GM20431 (cell line): ENCODE results near the gene AP3B1.

Experiments used
- in situ Hi-C: fragments of 300-500 bp; cut with MseI, MboI; formaldehyde crosslinking; loops from one replicate; pipeline ENCODE4 v1.15.0; 2020; ENCODE audit warnings: low sequenced_read_pairs; ENCODE audit not compliant: unreplicated experiment

The AP3B1 gene, protein sequence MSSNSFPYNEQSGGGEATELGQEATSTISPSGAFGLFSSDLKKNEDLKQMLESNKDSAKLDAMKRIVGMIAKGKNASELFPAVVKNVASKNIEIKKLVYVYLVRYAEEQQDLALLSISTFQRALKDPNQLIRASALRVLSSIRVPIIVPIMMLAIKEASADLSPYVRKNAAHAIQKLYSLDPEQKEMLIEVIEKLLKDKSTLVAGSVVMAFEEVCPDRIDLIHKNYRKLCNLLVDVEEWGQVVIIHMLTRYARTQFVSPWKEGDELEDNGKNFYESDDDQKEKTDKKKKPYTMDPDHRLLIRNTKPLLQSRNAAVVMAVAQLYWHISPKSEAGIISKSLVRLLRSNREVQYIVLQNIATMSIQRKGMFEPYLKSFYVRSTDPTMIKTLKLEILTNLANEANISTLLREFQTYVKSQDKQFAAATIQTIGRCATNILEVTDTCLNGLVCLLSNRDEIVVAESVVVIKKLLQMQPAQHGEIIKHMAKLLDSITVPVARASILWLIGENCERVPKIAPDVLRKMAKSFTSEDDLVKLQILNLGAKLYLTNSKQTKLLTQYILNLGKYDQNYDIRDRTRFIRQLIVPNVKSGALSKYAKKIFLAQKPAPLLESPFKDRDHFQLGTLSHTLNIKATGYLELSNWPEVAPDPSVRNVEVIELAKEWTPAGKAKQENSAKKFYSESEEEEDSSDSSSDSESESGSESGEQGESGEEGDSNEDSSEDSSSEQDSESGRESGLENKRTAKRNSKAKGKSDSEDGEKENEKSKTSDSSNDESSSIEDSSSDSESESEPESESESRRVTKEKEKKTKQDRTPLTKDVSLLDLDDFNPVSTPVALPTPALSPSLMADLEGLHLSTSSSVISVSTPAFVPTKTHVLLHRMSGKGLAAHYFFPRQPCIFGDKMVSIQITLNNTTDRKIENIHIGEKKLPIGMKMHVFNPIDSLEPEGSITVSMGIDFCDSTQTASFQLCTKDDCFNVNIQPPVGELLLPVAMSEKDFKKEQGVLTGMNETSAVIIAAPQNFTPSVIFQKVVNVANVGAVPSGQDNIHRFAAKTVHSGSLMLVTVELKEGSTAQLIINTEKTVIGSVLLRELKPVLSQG

DNA sequence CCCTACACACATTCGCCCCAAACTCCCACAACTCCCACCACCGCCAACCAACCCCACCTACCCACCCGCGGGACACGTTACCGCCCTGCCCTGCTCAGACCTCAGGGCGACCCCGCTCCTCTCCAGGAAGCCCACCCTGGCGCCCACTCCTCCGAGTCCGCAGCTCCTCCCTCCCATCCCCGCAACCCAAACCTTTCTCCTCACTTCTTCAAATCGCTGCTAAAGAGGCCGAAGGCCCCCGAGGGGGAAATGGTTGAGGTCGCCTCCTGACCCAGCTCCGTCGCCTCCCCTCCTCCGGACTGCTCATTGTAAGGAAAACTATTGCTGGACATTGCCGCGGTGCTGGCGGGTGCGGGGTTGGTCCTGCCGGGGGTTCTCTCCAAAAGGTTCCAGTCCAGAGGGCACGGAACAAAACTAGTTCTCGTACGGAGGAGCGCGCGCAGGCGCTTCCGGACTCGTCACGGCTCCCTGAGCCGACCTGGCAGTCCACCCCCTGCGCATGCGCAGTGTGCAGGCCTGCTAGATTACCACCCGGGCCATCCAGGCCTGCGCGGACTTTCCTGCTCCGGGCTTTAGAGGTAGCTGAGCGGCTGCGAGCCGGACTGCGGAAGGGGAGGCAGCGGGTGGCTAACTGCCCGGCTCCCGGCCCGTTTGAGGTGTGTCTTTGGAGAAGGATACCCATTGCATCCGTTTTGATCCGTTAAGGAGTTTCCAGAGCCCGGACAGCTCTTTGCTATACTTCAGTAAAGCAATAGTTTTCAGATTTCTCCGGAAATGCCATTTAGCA lies at the start of gene AP3B1:
Gene AP3B1, minus strand, starts transcription at position 451 of the 787 bp plus-strand sequence. Its CDS starts 119 bp downstream, at position 332.
- in situ Hi-C loops, result no loop called here

DNA sequence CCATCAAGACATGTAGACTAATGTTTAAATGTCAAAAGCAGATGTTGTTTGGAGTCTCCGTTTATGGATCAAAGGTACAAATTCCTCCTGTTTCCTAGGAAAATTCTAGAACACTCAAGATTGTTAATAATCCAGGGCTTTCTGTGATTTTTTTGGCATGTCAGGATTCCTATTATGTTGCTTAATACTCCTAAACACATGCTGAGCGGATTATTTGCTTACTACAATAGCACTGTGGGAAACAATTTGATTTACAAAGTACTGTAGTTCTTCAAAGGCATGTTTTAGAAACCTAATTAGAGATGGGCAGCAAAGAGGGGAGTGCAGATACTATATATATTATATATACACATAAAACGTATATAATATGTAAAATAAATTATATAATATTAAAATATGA lies 46.9 kb upstream of the AP3B1 start:
- in situ Hi-C loops, result no loop called here

DNA sequence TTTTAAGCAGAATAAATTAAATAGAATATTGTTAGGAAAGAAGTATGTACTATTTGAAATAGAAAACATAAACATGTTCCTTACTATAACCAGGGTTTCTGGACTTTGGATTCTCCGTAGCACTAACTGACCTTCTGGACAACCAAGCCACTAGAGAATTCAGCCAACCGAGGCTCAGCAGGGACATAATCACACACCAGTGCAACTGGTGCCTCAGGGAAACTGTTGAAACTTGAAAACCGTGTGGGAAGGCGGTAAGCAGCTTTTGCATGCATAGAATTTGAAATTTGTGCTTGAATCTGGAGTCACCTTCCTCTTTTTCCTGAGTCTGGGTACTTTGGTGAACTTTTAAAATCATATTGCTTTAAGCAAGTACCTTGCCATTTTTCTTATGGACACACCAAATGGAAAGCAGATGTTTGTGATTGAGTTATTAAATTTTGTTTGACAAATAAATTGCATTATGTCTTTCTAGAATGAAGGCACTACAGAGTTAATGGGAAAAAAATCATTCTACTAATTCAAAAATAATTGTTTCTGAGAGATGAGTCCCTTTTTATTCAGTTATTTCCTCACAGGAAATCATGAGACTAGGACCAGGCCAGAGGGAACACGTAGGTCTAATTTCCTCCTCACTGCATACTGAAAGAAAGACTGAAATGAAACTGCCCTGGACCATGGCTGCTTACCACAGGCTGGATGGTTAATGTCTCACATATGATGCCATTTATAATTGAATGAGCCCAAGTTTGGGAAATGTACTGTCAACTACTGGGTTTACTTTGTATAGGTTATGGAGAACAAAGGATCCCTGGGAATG lies 45.3 kb upstream of the AP3B1 start:
- in situ Hi-C loops, result no loop called here

DNA sequence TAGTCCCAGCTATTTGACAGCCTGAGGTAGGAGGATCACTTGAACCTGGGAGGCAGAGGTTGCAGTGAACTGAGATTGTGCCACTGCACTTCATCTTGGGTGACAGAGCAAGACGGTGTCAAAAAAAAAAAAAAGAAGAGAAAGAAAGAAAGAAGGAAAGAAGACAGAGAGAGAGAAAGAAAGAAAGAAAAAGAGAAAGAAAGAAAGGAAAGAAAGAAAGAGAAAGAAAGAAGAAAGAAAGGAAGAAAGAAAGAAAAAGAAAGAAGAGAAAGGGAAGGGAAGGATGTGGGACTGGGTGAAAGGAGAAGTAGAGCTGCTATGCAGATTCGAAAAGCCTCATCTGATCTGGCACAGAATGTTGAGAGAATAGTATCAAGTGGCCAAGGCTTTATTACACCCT lies 42.2 kb upstream of the AP3B1 start:
- in situ Hi-C loops, result no loop called here

DNA sequence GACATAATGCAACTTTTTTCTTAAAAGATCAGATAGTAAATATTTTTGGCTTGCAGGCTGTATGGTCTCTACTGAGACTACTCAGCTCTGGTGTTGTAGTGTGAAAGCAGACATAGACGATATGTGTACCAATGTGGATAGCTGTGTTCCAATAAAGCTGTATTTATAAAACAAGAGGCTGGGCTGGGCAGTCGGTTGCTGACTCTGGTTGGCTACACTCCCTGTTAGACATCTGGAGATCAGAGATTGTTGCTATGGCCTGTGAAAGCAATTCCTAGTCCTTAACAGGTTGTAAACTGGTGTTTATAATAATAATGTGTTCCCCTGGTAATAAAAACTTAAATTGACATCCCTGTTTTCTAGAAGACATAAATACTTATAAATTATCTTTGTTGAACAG lies 41.5 kb upstream of the AP3B1 start:
- in situ Hi-C loops, result no loop called here

DNA sequence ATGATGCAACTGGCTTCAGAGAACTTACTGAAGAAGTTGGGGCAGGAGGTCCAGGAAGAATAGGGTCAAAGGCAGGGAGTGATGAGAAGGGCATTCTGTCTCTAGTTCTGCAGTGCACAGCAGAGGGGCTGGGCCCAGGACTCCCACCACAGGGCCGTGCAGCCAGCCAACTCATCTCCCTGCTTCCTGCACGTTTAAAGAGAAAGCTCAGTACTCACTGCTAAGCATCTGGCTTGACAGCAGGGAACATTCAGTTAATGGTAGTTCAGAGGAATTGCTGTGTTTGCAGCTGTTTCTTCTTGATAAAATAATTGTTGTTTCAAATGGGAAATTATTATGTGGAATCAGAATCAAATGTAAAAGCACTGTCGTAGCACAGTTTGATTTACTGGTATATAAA lies 40.3 kb upstream of the AP3B1 start:
- in situ Hi-C loops, result no loop called here

DNA sequence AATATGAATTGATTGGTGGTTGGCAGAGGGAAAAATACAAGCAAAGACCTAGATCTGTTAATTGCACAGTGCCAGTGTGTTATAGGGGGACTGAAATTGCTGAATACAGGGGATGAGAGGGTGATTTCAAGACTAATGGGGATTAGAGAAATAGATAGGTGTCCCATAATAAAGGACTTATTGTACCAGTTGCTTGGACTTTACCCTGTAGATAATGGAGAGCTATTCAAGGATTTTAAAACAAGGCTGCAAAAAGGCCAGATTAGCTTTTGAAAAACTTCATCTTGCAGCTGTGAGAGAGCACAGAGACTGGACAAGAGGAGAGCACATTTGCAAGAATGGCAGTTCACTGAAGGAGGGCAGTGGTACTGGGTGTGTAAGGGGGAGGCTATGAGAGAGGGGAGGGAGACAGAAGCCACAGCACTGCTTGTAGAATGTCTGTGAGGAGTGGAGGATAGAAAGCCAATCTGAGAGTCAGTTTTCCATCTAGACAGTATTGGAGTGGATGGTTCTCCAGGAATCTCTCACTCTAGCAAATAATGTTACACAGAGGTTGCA lies 37.1 kb upstream of the AP3B1 start:
- in situ Hi-C loops, result no loop called here

DNA sequence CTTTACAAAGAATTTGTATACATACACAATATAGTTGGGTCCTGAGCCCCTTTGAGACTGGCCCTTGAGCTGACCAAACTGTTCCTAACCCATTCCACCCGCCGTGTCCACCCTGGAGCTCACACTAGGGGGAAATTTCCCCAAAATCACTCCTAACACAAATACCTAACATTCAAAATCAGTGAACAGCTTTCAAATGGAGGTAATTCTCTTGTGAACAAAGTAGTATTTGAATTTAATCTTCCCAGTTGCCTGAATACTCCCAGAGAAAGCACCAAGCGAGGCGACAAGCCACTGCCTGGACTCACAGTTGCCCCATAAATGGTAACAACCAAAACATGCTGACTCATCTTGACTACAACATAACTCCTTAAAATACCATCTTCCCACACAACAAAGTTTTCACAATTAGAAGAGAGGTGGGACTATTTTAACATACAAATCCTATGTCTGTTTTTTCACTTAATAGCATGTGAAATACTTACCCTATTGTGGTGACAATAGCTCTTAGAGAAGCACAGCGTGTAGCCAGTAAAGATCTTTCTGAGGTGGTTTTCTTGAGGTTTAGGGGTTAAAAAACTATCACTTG lies 34.2 kb upstream of the AP3B1 start:
- in situ Hi-C loops, result no loop called here

DNA sequence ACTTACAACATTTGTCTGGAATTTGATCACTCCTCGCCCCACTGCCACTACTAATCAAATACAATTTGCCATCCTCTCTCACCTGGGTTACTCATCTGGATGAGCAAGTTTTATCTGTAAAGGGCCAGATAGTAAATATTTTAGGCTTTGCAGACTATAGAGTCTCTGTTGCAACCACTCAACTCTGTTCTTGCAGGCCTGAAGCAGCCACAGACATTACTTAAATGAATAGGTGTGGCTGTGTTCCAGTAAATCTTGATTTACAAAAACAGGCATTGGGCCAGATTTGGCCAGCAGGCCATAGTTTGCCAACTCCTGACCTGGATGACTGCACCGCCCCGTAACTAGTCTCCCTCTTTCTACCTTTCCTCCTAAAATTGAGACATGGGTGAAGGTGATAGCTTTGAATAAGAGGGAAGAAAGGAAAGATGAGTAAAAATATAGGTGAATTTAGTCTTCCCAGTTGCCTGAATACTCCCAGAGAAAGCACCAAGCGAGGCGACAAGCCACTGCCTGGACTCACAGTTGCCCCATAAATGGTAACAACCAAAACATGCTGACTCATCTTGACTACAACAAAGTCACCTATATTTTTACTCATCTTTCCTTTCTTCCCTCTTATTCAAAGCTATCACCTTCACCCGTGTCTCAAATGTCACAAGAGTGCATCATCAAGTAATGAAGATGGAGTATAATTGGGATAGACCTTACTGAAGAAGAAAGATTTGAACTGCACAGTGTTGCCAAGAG lies 33.4 kb upstream of the AP3B1 start:
- in situ Hi-C loops, result no loop called here

DNA sequence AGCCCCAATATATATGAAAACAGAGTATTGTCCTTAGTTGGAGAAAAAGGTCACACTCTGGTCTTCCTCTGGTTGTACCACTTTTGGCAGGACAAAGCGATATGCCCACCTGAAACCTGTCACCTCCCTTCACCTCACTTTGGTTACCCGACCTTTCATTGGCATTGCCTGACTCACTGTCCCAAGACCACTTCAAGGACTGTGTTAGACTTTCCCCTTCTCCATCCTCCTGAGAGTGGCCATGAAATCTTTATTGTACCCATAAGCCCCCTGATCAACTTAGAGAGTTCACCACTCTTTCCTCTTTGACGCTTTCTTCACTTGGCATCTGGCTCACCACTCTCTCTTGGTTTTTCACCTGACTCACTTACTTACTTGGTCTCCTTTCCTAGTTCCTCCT lies 32.4 kb upstream of the AP3B1 start:
- in situ Hi-C loops, result no loop called here

DNA sequence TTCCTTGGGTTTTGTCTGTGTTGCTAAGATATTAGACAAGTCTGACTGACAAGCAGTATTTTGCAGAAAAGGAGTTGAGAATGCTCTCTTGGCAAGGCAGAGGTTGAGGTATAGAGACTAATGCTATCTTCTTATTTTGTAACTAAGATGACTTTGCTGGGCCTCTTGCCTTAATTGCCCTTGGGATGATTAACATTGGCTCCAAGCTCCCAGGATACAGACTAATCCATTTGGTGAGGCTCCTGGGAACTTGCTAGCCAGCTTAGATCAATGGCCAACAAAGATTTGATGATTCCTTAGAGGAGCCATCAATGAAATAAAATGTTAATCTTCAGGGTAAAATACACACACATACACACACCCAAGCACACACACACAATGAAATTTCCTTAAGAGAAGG lies 28.7 kb upstream of the AP3B1 start:
- in situ Hi-C loops, result no loop called here

DNA sequence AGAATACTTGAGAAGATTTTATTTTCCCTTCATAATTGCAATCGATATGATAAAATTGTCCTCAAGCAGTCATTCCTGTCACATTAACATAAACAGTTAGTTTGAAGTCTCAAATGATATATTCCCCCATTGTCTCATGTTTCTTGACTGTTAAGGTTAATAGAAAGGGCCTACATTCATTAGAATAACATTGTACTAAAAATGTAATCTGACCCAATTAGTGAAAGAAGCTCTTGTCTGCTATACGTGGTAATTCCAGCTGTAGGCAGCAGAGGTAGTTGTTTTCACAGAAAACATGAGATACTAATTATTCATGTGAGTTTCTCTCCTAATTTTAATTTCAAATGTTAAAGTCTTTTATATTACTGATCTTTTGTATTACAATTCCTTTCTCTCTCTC lies 25.9 kb upstream of the AP3B1 start:
- in situ Hi-C loops, result no loop called here

DNA sequence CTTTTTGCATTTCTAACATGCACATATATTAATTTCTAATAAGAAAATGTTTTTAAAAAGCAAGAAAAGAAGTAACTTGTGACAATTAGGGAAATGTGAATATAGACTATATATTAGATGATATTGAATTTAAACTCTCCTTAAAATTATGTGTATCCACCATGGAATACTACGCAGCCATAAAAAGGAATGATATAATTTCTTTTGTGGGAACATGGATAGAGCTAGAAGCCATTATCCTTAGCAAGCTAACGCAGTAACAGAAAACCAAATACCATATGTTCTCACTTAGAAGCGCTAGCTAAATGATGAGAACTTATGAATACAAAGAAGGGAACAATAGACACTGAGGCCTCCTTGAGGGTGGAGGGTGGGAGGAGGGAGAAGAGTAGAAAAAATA lies 23.8 kb upstream of the AP3B1 start:
- in situ Hi-C loops, result no loop called here

DNA sequence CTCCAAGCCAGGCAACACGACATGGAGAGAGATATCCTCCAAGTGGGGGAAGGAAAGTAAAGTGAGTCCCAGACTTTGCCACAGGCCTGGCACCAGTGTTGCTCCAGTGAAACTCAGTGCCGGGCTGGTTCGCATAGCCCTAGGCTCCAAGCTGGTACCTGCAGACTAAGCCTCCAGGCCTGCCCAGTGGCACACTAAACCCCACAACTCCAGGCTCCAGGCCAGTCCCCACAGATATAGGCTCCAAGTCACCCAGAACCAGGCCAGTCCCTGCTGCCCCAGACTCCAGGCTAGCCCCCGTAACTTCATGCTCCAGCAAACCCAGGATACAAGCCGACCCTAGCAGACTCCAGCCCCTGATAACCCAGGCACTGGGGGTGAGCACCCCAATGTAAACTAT lies 23.0 kb upstream of the AP3B1 start:
- in situ Hi-C loops, result no loop called here

DNA sequence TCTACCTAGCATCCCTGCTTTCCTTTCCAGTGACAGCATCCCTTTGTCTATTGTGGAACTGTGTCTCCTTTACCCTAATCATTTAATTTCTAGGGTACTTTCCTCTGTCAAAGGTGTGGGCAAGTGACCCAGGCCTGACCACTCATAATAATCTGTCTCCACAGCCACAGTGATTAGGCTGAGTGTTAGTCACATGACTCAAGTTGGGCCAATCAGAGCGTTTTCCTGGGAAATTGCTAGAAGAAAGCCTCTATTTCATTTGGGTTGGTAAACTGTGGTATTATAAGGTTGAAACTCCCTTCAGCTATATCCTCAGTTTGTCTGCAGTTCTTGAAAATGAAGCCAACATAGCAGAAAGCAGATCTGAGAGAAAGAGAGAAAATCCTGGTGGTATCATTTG lies 14.2 kb upstream of the AP3B1 start:
- in situ Hi-C loops, result loop anchor here (10.0 kb wide), 1 partner anchor 46 kb away; no protein-coding TSS in a partner anchor

DNA sequence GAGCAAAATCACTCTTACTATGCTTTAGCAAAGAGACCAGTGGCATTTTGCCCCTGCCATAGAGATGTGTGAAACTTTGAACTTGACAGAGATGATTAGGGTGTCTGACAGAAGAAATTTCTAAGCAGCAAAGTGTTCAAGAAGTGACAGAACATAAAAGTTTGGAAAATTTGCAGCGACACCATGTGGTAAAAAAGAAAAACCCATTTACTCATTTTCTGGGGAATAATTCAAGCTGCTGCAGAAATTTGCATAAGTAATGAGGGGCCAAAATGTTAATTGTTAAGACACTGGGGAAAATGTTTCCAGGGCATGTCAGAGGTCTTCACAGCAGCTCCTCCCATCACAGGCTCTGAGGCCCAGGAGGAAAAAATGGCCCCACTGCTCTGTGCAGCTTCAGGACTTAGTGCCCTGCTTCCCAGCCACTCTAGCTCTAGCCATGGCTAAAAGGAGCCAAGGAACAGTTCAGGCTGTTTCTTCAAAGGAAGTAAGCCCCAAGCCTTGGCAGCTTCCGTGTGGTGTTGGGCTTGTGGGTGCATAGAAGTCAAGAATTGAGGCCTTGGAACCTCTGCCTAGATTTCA lies 6.1 kb upstream of the AP3B1 start:
- in situ Hi-C loops, result loop anchor here (10.0 kb wide), 1 partner anchor 54 kb away; no protein-coding TSS in a partner anchor
